T follicular helper cell (primary cell): ENCODE data around the gene ARHGEF4.
"Not testable (repeated sequence)": the region's sequence is repeated elsewhere in the genome, so short reads cannot be mapped to it uniquely, and the experiment has no call there.

Experiments used
- DNase-seq: peaks from one replicate; pipeline ENCODE4 v3.0.0-alpha.2; 2020; ENCODE audit warnings: low read depth

The ARHGEF4 gene

GRCh38 chr2:130884503-130884902, 47.8 kb downstream of the ARHGEF4 start:
- no peak for DNase-seq

DNA sequence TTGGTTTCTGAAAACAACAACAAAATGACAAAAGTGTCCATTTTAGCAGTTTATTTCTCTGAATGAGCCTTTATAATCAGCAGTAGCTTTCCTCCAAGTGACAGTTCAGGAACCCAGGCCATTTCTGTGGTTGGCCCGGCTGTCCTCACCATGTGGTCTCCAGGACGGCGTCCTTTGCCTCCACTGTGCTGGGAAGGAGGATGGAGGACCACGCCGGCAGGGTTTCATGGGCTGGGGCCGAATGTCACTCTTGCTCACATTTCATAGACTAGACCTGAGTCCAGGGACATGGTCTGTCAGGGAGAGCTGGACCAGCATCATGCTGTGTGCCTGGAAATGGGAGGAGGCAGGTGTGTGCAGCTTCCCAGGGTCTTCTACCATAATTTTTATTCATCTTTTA, 50.9 kb downstream of the ARHGEF4 start:
- no peak for DNase-seq

DNA sequence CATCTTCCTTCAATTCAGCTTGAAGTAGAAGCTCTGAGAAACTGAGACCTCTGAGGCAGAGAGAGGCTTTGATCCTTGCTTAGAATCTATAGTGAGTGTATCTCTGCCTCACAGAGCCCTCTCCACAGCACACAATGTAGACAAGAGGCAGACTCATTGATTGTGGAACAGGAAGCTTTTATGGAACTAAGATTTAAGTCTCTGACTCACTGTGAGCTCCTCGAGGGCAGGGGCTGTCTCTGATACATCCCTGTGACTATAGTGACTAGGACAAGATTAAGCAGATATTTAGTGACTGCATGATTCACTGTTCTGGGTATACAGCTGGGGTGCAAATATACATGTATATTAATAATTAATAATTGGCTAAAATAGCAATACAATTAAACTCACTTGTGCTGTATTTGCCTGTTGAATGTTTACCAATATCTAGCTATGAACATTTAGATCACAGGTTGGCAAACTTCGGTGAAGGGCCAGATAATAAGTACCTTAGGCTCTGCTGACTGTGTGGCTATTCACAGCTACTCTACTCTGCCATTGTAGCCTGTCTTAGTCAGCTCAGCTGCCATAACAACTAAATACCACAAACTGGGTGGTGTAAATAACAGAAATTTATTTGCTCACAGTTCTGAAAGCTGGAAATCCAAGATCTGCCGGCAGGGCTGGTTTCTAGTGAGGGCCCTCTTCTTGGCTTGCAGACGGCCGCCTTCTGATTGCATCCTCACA, 54.4 kb downstream of the ARHGEF4 start:
- DNase-seq = no peak

- no peak for DNase-seq
Measured at GRCh38 chr2:130891966-130892365, 55.3 kb downstream of the ARHGEF4 start.

GRCh38 chr2:130892793-130893785, 56.4 kb downstream of the ARHGEF4 start:
- no peak for DNase-seq

GRCh38 chr2:130894326-130894942, 57.7 kb downstream of the ARHGEF4 start:
- no peak for DNase-seq

DNA sequence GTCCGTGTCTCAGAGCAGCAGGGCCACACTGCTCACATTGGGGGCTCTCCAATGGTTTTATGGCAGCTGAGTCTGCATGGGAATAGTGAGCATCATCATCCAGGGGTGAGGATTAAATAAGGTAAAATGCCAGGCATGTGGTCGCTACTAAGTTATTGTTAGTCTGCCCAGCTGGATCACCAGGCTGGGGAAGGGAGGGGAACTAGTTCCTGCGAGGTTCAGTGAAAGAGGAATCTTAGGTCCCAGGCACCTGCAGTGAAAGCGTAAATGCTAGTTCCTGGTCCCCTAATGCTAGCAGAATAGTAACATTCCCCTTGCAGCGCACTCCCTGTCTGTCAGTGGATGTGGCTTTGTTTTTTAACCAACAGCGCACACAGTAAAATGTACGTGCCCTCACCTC, 60.1 kb downstream of the ARHGEF4 start:
- DNase-seq = no peak

DNA sequence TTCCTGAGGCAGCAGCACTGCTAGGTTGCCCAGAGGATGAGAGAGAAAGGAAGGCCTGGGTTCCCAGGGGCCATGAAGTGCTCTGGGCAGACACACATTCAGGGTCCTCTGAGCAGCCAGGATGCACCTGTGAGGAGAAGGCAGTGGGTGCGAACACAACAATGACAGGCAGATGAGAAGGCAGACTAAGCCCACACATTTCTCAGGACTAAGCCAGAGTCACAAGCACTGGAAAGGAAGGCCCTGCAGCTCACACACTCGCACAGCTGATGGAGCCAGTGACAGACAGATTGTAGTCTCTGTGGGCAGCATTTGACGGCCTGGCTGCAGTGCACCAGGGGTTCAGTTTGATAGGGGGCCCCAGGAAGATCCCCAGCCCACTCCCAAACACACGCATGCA, 61.8 kb downstream of the ARHGEF4 start:
- DNase-seq = no peak

GRCh38 chr2:130899306-130899705, 62.6 kb downstream of the ARHGEF4 start:
- no peak for DNase-seq

- no peak for DNase-seq
Measured at GRCh38 chr2:130901061-130901460, 64.3 kb downstream of the ARHGEF4 start.

DNA sequence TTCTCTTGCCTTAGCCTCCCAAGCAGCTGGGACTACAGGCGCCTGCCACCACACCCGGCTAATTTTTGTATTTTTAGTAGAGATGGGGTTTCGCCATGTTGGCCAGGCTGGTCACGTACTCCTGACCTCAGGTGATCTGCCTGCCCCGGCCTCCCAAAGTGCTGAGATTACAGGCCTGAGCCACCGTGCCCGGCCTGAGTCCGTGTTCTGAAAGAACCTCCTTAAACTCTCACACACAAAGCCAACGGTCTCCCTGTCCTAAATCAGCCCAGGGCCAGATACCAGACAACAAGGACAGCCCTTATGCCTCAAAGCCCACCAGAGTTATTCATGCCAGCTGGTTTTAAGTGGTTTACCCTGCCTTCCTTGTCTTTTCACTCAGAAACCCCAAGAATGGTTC, 64.9 kb downstream of the ARHGEF4 start:
- DNase-seq = not testable (repeated sequence)

DNA sequence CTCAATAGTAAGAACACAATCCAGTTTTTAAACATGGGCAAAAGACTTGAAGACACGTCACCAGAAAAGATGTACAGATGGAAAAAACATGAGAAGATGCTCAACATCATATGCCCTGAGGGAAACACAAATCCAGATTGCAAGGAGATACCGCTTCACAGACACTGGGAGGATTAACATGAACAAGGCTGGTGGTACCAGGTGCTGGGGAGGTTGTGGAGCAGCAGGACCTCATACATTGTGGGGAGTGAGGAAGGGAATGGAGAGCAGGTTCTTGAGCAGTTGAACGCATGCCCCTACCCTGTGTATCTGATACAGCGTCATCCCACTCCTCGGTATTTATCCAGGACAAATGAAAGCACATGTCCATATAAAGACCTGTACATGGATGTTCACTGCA, 72.1 kb downstream of the ARHGEF4 start:
- DNase-seq = no peak

DNA sequence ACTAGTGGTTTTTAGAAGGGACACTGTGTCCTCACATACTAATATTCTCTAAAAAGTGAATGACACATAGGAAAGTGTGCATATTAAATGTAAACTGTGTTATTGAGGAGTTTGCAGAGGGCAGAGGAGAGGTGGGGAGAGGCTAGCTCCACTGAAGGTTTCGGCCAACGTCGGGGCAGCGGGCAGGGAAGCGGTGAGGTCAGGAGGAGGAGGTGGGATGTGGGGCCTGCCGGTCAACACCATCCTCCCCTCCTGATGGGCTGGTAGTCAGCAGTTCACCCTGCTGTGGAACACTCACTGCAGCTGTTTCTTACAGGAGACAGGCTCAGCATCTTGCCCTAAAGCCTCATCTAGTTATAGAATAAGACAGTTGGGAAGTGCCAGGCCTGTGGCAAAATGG, 74.2 kb downstream of the ARHGEF4 start:
- no peak for DNase-seq

- DNase-seq = no peak
Measured at GRCh38 chr2:130911482-130911881, 74.8 kb downstream of the ARHGEF4 start.

GRCh38 chr2:130911996-130912395, 75.3 kb downstream of the ARHGEF4 start:
- DNase-seq = no peak

- no peak for DNase-seq
Measured at GRCh38 chr2:130912471-130912870, 75.8 kb downstream of the ARHGEF4 start.

GRCh38 chr2:130913891-130914290, 77.2 kb downstream of the ARHGEF4 start:
- no peak for DNase-seq

GRCh38 chr2:130915149-130915548, 78.4 kb downstream of the ARHGEF4 start:
- no peak for DNase-seq

GRCh38 chr2:130915595-130916437, 79.1 kb downstream of the ARHGEF4 start:
- no peak for DNase-seq

DNA sequence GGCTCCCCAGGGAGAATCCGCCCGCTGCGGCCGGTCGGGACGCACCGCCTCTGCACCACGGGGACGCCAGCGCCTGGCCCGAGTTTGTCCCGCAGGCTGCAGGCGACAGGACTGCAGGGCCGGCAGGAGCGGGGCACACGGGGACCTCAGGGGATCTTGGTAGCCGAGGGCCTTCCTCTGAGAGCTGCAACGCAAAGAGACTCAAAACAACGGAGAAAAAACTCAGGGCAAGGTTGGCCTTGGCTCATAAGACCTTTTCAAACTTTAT, 79.7 kb downstream of the ARHGEF4 start:
- no peak for DNase-seq

DNA sequence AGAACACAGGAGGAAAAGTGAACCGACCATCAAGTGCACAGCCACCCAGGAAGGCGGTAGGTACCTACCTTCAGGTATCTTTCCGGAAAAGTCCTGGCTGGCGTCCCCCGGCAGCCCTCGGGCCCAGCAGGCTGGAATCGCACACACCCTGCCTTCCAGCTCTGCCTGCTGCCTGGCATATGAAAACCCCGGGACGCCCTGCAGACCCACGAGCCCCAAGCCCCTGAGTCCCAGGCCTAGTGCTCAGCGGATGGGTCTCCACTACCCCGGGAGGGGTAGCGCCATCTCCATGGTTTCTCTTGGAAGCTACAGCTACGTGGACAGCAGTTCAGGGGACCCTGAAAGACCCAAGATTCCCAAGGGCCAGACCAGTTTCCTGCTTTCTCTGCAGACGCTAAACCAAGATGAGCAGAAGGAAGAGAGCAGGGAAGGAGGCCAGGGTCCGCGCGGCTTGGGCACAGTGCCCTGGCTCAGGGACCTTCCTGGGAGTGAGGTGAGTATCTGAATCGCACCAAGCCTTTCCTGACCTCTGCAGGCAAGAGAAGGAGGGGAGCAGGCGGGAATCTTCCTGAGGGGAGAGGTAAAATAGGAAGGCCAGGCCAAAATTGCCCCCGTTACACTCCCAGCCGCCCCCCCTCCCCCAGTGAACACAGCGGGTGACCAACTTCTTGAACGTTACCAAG, 80.4 kb downstream of the ARHGEF4 start:
- DNase-seq = no peak
